BE2C (cell line): Measurements from ENCODE around the gene CENPM.

Experiments used
- DNase-seq: peaks from one replicate; pipeline ENCODE4 v3.0.0-alpha.2; 2020
- H3K27me3 ChIP-seq: fragments of 250-450 bp; sonication (Bioruptor Pico); 2 replicates; pipeline ENCODE4 v1.5.1; 2020; ENCODE audit warnings: mild to moderate bottlenecking
- H3K36me3 ChIP-seq: fragments of 250-450 bp; sonication (Bioruptor Pico); 2 replicates; pipeline ENCODE4 v1.5.1; 2020; ENCODE audit warnings: mild to moderate bottlenecking
- H3K4me1 ChIP-seq: fragments of 250-450 bp; sonication (Bioruptor Pico); 2 replicates; pipeline ENCODE4 v1.5.1; 2020
- H3K4me3 ChIP-seq: 2 replicates; pipeline ENCODE4 v1.5.1; 2011; ENCODE audit warnings: low read depth, low read length
- H3K9me3 ChIP-seq: fragments of 250-450 bp; sonication (Bioruptor Pico); 2 replicates; pipeline ENCODE4 v1.5.1; 2020
- TF ChIP-seq, protein P1 (sequence below): IDR thresholded peaks from 2 replicates; pipeline ENCODE4 v1.5.1; 2012; ENCODE audit warnings: mild to moderate bottlenecking, low read depth, low read length

Gene CENPM

DNA sequence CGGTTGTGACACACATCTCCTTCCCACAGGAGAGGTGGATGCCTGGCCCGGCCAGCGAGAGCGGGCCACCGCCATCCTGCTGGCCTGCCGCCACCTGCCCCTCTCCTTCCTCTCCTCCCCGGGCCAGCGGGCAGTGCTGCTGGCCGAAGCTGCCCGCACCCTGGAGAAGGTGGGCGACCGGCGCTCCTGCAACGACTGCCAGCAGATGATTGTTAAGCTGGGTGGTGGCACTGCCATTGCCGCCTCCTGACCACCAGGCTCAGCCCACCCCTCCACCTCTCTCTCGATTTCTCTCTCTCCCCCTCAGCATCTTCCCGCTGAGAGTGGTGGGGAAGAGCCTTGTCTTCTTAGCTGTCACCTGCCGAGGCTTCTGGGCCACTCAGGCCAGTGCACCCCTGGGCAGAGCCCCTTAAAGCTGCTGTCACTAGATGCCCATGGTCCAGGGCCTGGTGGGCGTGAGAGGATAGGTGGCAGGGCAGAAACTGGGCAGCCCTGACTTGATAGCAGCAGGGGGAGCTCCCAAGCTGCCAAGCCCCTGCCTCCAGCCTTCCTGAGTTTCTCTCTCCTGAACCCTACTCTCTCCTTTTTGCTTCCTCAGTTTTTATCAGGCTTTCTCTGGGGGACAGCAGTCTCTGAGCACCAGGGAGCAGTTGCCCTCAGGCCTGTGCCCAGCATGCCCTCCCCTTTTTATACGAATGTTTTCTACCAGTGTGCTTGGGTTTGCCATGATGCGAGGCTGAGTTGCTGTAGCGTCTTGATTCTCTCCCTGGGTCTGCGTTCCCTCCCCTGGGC lies 41.3 kb downstream of the CENPM start:
- no peaks in the 10 kb centered on the region for H3K9me3 ChIP-seq
- H3K36me3 ChIP-seq: peaks cover 47% of the 10 kb centered on the region
- no peak overlapping the region for H3K4me3 ChIP-seq
- no peak for DNase-seq
- TF ChIP-seq, protein P1, sequence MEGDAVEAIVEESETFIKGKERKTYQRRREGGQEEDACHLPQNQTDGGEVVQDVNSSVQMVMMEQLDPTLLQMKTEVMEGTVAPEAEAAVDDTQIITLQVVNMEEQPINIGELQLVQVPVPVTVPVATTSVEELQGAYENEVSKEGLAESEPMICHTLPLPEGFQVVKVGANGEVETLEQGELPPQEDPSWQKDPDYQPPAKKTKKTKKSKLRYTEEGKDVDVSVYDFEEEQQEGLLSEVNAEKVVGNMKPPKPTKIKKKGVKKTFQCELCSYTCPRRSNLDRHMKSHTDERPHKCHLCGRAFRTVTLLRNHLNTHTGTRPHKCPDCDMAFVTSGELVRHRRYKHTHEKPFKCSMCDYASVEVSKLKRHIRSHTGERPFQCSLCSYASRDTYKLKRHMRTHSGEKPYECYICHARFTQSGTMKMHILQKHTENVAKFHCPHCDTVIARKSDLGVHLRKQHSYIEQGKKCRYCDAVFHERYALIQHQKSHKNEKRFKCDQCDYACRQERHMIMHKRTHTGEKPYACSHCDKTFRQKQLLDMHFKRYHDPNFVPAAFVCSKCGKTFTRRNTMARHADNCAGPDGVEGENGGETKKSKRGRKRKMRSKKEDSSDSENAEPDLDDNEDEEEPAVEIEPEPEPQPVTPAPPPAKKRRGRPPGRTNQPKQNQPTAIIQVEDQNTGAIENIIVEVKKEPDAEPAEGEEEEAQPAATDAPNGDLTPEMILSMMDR: no peak
- peaks cover 17% of the 10 kb centered on the region for H3K27me3 ChIP-seq
- no peaks in the 10 kb centered on the region for H3K4me1 ChIP-seq

DNA sequence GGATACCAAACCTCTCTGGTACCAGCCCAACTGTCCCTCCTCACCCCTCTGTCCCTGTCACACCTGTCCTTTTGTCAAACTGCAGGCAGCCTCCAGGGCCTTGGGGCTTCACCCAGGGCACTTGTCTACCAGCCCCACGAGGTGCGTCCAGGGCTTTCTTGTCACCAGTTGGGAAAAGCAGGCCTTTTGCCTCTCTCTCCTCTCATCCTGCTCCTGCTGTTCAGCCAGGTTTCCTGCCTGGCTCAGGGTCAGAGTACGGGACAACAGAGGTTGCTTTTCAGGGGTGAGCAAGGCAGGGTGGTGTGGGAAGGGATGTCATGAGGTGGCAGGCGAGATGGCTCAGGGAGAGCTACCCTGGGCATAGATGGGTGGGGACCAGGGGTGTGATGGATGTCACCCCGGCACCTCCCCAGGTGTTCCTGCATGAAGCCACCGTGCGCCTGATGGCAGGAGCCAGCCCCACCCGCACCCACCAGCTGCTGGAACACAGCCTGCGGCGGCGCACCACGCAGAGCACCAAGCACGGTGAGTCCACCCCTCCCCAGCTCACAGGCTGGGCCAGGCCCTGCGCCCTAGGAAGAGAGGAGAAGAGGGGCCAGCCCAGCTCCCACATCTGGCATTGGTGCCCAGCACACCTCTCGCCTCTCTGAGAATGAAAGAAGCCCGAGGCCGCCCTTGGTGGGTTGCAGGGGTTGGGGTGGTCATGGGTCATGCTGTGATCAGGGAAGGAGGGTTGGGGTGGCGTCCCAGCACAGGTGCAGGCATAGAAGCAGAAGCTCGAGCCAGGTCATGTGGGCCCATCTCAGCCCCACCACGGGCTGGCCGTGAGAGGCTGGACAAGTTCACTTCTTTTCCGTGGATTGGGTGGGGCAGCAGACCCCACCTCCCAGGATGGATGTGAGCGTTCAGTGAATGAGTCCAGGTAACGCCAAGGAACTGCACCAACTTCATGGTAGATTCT lies 42.2 kb downstream of the CENPM start:
- no peak for DNase-seq
- Histone ChIP-seq H3K4me1 (no peaks in the 10 kb centered on the region), H3K36me3 (peaks cover 56% of the 10 kb centered on the region), H3K27me3 (peaks cover 8% of the 10 kb centered on the region), H3K4me3 (no peak overlapping the region), H3K9me3 (no peaks in the 10 kb centered on the region)
- TF ChIP-seq, protein P1: no peak

DNA sequence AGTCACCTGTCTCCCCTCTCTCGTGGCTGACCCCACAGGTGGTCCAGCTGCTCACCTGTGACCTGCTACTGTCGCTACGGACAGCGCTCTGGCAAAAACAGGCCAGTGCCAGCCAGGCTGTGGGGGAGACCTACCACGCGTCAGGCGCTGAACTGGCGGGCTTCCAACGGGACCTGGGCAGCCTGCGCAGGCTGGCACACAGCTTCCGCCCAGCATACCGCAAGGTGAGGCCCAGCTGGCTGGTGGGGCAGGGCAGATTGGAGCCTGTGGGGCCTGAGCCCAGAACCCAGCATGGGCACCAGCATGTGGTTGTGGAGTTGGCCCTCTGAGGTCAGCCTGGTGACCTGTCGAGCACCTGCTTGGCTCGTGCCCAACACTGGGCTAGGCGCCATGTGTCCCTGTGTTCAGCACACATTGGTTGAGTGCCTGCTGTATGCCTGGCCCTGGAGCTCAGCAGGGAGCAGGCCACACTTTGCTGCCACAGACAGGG lies 44.0 kb downstream of the CENPM start:
- no peak overlapping the region for H3K4me3 ChIP-seq
- H3K36me3 ChIP-seq: peaks cover 73% of the 10 kb centered on the region
- H3K9me3 ChIP-seq: no peaks in the 10 kb centered on the region
- no peaks in the 10 kb centered on the region for H3K27me3 ChIP-seq
- TF ChIP-seq, protein P1: no peak
- no peaks in the 10 kb centered on the region for H3K4me1 ChIP-seq
- no peak for DNase-seq

DNA sequence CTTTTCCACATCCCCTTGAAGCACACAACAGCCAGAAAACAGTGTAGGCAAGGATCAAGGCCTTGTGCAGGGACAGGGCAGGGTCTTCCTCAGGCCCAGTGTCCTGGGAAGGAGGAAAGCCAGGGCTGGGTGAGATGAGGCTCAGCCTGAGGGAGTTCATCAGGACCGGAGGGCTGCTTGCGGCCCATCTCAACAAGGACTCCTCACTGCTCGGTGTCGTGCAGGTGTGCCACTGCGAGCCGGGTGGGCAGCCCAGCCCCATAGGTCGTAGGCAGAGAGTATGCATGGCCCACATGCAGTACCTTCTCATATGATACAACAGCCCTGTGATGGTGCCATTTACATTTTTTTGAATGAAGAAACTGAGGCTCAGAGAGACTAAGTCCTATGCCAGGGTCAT lies 44.9 kb downstream of the CENPM start:
- Histone ChIP-seq H3K4me3 (no peak overlapping the region), H3K36me3 (peaks cover 75% of the 10 kb centered on the region), H3K4me1 (no peaks in the 10 kb centered on the region), H3K9me3 (no peaks in the 10 kb centered on the region), H3K27me3 (no peaks in the 10 kb centered on the region)
- DNase-seq: no peak
- TF ChIP-seq, protein P1: no peak

DNA sequence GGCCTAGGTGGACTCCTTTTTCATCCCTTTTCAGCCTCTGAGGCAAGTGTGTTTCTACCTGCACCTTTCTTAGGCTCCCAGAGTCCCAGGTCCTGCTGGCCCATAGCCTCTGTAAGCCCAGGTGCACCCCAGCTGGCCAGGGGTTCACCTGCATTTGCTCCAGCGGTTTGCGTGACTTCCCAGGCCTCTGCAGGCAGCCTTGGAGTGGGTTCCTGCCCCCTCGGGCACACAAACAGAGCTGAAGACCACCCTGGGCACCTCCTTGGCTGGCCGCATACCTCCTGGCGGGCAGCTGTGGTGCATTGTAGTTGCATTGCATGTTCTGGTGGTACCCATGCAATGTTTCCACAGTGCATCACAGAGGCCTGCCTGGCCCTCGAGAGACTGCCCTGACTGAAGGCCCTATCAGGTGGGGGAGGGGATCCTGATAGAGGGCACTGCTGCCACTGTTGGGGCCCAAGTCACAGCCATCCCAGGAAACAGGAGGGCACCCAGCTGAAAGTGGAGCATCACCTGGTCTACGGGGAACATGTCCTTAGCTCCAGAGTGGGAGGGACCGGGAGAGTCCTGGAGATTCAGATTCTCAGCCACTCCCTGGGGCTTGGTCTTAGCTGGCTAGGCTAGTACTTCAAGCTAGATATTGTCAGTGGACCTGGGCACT lies 46.2 kb downstream of the CENPM start:
- Histone ChIP-seq H3K4me1 (no peaks in the 10 kb centered on the region), H3K4me3 (no peak overlapping the region), H3K27me3 (no peaks in the 10 kb centered on the region), H3K36me3 (peaks cover 87% of the 10 kb centered on the region), H3K9me3 (no peaks in the 10 kb centered on the region)
- TF ChIP-seq, protein P1: no peak
- DNase-seq: no peak
